ENCODE data around the gene RAB23. TPM values are rescaled to one million over a fixed set of nuclear protein-coding genes. Genes with fewer than 3 reads are reported as not detected.

Gene RAB23
- total and polyA plus RNA-seq, 9 of the 15 experiments (the other 6 are each of a cell fraction or from before 2014, with no cell fraction given): 3.4 to 18.0 (median 9.4) TPM

GRCh38 chr6:57216235-57217101 lies 5.6 kb downstream of the RAB23 start (continued):
- TF ChIP-seq, protein P1, sequence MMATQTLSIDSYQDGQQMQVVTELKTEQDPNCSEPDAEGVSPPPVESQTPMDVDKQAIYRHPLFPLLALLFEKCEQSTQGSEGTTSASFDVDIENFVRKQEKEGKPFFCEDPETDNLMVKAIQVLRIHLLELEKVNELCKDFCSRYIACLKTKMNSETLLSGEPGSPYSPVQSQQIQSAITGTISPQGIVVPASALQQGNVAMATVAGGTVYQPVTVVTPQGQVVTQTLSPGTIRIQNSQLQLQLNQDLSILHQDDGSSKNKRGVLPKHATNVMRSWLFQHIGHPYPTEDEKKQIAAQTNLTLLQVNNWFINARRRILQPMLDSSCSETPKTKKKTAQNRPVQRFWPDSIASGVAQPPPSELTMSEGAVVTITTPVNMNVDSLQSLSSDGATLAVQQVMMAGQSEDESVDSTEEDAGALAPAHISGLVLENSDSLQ (IDR thresholded peaks at IDR 0.05): peak; percentile 32; the same call in 1 of the 2 replicates
- TF ChIP-seq SMARCA4 (IDR thresholded peaks at IDR 0.05): 0 out of 2 replicates have a peak, but pooled peaks have one; percentile 7
- no peak for TF ChIP-seq CEBPG (CRISPR knock-in tag; IDR thresholded peaks at IDR 0.05)
- peak; percentile 25 to 55; a peak in 1 of 4 replicates for TF ChIP-seq CEBPG (tag; conservative IDR thresholded peaks at IDR 0.05 in 1 of 2, IDR thresholded peaks at IDR 0.05 in 1 of 2)
- TF ChIP-seq NFE2 (IDR thresholded peaks at IDR 0.05; ENCODE audit: low read depth): no peak
- no peak for TF ChIP-seq ZNF584 (CRISPR knock-in tag; IDR thresholded peaks at IDR 0.05; ENCODE audit: low read depth)
- 0 out of 2 replicates have a peak, but pooled peaks have one; percentile 64 for TF ChIP-seq MXI1 (IDR thresholded peaks at IDR 0.05; ENCODE audit: low read depth, low read length)
- TF ChIP-seq MYC (IDR thresholded peaks at IDR 0.05; ENCODE audit: low read depth, low read length): peak; percentile 75; the same call in 1 of the 2 replicates
- TF ChIP-seq MYC (CRISPR knock-in tag; IDR thresholded peaks at IDR 0.05; ENCODE audit: borderline replicate concordance, low read depth): no peak
- TF ChIP-seq SAP30 (IDR thresholded peaks at IDR 0.05; ENCODE audit: borderline replicate concordance, insufficient read depth, low read depth, low read length, poor library complexity, severe bottlenecking): no peak
- TF ChIP-seq PRDM10 (IDR thresholded peaks at IDR 0.05; ENCODE audit: partially characterized antibody): no peak
- TF ChIP-seq, protein P2, sequence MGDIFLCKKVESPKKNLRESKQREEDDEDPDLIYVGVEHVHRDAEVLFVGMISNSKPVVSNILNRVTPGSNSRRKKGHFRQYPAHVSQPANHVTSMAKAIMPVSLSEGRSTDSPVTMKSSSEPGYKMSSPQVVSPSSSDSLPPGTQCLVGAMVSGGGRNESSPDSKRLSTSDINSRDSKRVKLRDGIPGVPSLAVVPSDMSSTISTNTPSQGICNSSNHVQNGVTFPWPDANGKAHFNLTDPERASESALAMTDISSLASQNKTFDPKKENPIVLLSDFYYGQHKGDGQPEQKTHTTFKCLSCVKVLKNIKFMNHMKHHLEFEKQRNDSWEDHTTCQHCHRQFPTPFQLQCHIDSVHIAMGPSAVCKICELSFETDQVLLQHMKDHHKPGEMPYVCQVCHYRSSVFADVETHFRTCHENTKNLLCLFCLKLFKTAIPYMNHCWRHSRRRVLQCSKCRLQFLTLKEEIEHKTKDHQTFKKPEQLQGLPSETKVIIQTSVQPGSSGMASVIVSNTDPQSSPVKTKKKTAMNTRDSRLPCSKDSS (IDR thresholded peaks at IDR 0.05; ENCODE audit: low read depth, partially characterized antibody): no peak

Data from K562 (cell line).